Right atrium auricular region (tissue), 2 donors: ENCODE measurements around the gene ABLIM3. TPM values are rescaled to one million over a fixed set of nuclear protein-coding genes. Genes with fewer than 3 reads are reported as not detected.
A peak's percentile ranks its signal among the peaks of the same experiment; 100 is the strongest.

ENCODE experiments used
- DNase-seq: peaks from one replicate; pipeline ENCODE4 v3.0.0-alpha.2; 2019; ENCODE audit warnings: low spot score
- H3K27ac ChIP-seq, 2 donors: fragments of 200-600 bp; sonication (generic); 1 replicate in 1 of 2; 2 replicates in 1 of 2; pipeline ENCODE4 v1.5.1; 2016 to 2019
- H3K27me3 ChIP-seq, 2 donors: fragments of 200-600 bp; sonication (generic); one replicate each; pipeline versions ENCODE4 v1.5.1 to v1.6.0; 2017 to 2019
- H3K36me3 ChIP-seq: fragments of 200-600 bp; sonication (generic); one replicate; pipeline ENCODE4 v1.5.1; 2016
- H3K4me1 ChIP-seq, 2 donors: fragments of 200-600 bp; sonication (generic); one replicate each; pipeline versions ENCODE4 v1.5.1 to v1.6.0; 2017 to 2019
- H3K4me3 ChIP-seq, 2 donors: fragments of 200-600 bp; sonication (generic); 1 replicate in 1 of 2; 2 replicates in 1 of 2; pipeline ENCODE4 v1.5.1; 2017 to 2019; ENCODE audit warnings: mild to moderate bottlenecking in 1 of 2, moderate library complexity in 1 of 2
- H3K9me3 ChIP-seq, 2 donors: fragments of 200-600 bp; sonication (generic); one replicate each; pipeline ENCODE4 v1.5.1; 2019
- total RNA-seq, 2 donors: library from RNA; depleted of rRNA; stranded (reverse); fragments of >200 nt; gene quantifications; one replicate each; pipeline ENCODE4 v1.1.0, GENCODE V29; 2016
- TF ChIP-seq, protein P1 (sequence below), 2 donors: fragments of 200-600 bp; sonication (generic); IDR thresholded peaks; one replicate each; pipeline ENCODE4 v1.5.1; 2019; ENCODE audit warnings: antibody characterized with exemption in 2 of 2

ABLIM3 gene
- total RNA-seq, 2 donors from 2014 or later = 109 to 145 TPM

DNA sequence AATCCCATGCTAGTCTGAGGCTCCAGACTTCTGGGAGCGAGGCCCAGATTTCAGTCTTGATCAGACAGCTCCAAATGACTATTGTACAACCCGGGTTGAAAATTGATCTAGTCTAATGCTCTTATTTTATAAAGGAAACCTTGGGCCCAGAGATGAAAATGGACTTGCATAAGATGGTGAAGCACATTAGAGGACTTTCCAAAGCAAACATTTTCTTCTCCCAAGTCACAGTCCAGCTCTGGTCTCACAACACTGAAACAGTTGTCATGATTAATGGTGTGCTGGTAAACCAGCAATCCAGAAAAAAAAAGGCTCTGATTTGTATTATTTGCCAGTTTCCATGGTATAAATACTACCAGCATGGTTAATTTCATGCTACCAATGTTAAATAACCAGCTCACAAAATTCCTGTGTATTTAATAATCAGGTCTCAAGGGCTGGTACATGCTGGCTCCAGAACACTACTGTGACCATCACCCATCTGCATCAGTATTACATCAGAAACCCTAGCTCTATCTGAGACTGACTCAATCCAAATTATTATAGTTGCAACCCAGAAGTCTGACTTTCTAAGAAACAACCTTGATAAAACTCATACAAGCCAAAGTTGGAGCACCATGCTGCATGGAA, 32.5 kb upstream of the ABLIM3 start:
- H3K4me1 ChIP-seq = no peaks in the 10 kb centered on the region
- H3K36me3 ChIP-seq = no peaks in the 10 kb centered on the region
- H3K9me3 ChIP-seq = no peaks in the 10 kb centered on the region
- no peak for DNase-seq
- no peak overlapping the region for H3K4me3 ChIP-seq
- H3K27ac ChIP-seq = no peak overlapping the region
- no peaks in the 10 kb centered on the region for H3K27me3 ChIP-seq
- TF ChIP-seq, protein P1, sequence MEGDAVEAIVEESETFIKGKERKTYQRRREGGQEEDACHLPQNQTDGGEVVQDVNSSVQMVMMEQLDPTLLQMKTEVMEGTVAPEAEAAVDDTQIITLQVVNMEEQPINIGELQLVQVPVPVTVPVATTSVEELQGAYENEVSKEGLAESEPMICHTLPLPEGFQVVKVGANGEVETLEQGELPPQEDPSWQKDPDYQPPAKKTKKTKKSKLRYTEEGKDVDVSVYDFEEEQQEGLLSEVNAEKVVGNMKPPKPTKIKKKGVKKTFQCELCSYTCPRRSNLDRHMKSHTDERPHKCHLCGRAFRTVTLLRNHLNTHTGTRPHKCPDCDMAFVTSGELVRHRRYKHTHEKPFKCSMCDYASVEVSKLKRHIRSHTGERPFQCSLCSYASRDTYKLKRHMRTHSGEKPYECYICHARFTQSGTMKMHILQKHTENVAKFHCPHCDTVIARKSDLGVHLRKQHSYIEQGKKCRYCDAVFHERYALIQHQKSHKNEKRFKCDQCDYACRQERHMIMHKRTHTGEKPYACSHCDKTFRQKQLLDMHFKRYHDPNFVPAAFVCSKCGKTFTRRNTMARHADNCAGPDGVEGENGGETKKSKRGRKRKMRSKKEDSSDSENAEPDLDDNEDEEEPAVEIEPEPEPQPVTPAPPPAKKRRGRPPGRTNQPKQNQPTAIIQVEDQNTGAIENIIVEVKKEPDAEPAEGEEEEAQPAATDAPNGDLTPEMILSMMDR (IDR thresholded peaks at IDR 0.05) = no peak

DNA sequence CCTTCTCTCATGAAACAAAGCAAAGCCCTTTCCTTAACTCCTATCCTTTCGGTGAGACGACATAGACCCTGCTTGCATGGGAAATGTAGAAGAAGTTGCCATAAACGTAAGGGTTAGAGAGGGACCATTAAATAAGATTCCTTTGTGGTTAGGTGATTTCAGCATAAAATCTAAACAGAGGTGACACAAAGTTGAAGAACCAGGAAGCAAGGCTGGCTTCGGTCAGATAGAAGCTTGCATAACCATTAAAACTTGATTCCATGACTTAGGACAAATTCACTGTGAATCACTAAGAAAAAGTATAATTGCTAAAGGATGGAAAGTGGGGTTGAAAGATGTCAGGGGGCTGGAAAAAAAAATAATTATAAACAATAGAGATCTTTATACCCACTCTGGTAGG, 30.9 kb upstream of the ABLIM3 start:
- Histone ChIP-seq H3K4me1 (peaks cover 0 to 5% of the 10 kb centered on the region in 2 donors), H3K27me3 (no peaks in the 10 kb centered on the region), H3K27ac (no peak overlapping the region), H3K4me3 (no peak overlapping the region), H3K9me3 (no peaks in the 10 kb centered on the region), H3K36me3 (no peaks in the 10 kb centered on the region)
- TF ChIP-seq, protein P1 (IDR thresholded peaks at IDR 0.05) = no peak
- DNase-seq = no peak

DNA sequence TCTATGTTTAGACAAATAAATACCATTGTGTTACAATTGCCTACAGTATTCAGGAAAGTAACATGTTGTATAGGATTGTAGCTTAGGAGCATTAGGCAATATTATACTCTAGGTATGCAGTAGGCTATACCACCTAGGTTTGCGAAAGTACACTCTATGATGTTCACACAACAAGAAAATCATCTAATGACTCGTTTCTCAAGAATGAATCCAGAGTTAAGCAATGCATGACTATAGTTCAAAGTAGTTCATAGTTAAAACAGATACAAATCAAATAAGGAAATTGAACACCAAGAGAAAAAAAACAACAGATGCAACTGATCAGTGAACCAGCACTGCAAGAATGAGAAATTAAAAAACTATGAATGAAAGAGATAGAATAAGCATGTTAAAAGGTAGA, 27.6 kb upstream of the ABLIM3 start:
- H3K36me3 ChIP-seq = no peaks in the 10 kb centered on the region

DNA sequence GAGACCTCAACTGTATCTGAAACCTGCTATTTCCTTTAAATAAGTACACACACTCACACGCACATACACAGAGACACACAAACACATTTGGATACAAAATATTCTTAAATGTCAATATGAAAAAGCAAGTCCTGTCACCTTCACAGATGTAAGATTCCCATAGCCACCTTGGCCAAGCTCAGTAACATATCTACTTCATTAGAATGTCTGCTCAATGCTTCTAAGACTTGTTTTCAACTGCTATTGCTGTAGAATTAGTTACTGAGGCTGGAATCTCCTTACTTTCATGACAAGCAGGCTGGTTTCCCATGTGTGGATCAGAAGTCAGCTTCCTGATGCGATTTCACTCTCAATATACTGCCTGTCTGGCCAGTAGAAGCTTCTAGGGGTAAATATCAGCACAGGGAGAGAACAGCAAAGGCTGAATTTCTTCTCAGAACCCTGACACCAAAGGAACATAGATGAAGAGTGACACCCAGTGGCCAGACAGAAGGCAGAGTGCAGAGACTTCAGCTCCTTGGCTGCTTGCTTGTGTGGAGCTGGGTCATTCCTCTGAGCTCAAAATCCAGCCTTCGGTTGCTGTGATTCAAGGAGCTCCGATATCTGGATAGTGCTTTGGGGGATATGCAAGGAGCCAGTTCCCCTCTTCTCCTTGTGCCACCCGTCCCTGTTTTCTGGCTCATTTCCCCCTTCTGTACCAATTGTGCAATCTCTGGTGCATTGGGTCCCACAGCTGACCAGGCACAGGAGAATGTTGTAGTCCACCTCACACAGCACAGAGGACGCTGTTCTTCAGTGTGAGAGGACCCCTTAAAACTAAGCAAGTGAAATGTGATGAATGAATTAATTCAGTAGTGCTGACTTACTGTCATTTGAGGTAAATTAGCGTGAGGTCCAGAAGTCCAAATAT, 26.6 kb upstream of the ABLIM3 start:
- Histone ChIP-seq H3K27me3 (no peaks in the 10 kb centered on the region), H3K9me3 (no peaks in the 10 kb centered on the region), H3K4me3 (no peak overlapping the region), H3K27ac (peak overlapping the region in 1 of 2 donors; percentile 37), H3K4me1 (peaks cover 0 to 5% of the 10 kb centered on the region in 2 donors), H3K36me3 (no peaks in the 10 kb centered on the region)
- peak; percentile 75 for DNase-seq
- TF ChIP-seq, protein P1 (IDR thresholded peaks at IDR 0.05) = peak; percentile 74 to 82

More for the DNA sequence above, 27.6 kb upstream of the ABLIM3 start:
- TF ChIP-seq, protein P1 (IDR thresholded peaks at IDR 0.05) = no peak
- H3K4me1 ChIP-seq = peaks cover 0 to 5% of the 10 kb centered on the region in 2 donors
- DNase-seq = no peak
- no peak overlapping the region for H3K27ac ChIP-seq
- no peaks in the 10 kb centered on the region for H3K27me3 ChIP-seq
- no peaks in the 10 kb centered on the region for H3K9me3 ChIP-seq
- H3K4me3 ChIP-seq = no peak overlapping the region

DNA sequence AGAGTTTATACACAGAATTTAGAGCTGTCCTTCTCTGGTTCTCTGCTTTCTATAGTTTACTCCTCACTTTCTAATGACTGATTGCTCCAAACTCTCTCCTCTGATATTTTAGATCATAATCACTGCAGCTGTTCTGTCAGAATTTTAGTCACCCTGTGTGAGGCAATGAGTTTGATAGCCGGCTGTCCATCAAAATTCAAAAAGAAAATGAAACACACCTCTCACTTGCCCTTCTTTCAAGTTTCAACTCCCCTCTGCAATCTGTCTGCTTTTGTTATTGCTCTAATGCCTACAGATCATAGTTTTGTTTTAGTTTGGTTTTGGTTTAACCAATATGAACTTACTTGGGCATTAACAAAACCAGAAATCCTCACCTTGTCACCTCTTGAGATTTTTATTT, 23.3 kb upstream of the ABLIM3 start:
- H3K36me3 ChIP-seq = no peaks in the 10 kb centered on the region
- H3K4me3 ChIP-seq = no peak overlapping the region
- no peaks in the 10 kb centered on the region for H3K27me3 ChIP-seq
- no peak for DNase-seq
- H3K4me1 ChIP-seq = peaks cover 0 to 5% of the 10 kb centered on the region in 2 donors
- no peaks in the 10 kb centered on the region for H3K9me3 ChIP-seq
- no peak overlapping the region for H3K27ac ChIP-seq
- TF ChIP-seq, protein P1 (IDR thresholded peaks at IDR 0.05) = no peak
